ENCODE measurements around the gene CD63. TPM values are rescaled to one million over a fixed set of nuclear protein-coding genes. Genes with fewer than 3 reads are reported as not detected.

Gene CD63
- total and polyA plus RNA-seq, 9 of the 15 experiments (the other 6 are each of a cell fraction or from before 2014, with no cell fraction given) = 313 to 735 (median 433) TPM

DNA sequence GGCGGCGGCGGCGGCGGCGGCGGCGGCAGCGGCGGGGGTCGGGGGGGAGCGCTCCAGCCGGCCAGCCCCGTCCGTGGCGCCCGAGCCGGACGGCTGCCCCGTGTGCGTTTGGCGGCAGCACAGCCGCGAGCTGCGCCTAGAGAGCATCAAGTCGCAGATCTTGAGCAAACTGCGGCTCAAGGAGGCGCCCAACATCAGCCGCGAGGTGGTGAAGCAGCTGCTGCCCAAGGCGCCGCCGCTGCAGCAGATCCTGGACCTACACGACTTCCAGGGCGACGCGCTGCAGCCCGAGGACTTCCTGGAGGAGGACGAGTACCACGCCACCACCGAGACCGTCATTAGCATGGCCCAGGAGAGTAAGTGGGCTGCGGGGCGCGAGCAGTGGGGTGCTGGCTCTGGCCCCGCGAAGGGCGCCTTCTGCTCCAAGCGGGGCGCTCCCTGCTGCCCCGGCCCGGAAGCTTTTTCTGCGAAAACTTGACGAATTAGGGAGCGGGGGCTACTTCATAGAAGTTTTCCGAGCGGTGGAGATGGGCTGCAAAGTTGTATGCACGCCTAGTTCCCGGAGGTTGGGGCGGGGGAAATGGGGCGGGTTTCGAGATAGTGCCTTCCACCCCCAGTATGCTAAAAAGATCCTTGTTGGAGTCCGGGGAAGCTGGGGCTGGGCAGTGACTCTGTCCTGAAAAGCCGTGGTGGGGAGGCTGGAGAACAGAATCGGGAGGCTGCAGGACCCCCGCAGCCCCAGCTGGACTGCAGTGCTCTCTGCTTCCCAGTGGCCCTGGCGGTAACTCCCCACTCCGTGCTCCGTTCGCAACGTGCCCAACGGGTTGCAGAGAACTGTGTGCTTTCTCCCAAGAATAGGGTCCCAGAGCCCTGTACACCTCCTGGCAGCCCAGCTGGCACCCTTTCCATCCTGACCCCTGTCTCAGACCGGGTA lies 14.9 kb upstream of the CD63 start (continued):
- TF ChIP-seq ZBTB43 (CRISPR knock-in tag; IDR thresholded peaks at IDR 0.05) (0 out of 2 replicates have a peak, but pooled peaks have one; percentile 65), ESRRA (IDR thresholded peaks at IDR 0.05; ENCODE audit: borderline replicate concordance, low read depth) (0 out of 2 replicates have a peak, but pooled peaks have one; percentile 24), ZNF263 (CRISPR knock-in tag; IDR thresholded peaks at IDR 0.05; ENCODE audit: borderline replicate concordance) (peak; percentile 29; the same call in 1 of the 2 replicates), RUNX1 (IDR thresholded peaks at IDR 0.05; ENCODE audit: low read depth) (no peak), E2F6 (IDR thresholded peaks at IDR 0.05; ENCODE audit: borderline replicate concordance in 1 of 2, extremely low read depth in 1 of 2, insufficient read depth in 1 of 2, insufficient read length in 1 of 2, low read depth in 1 of 2, low read length in 1 of 2, poor library complexity in 1 of 2, severe bottlenecking in 1 of 2) (peak; percentile 19 to 46), SAP30 (IDR thresholded peaks at IDR 0.05; ENCODE audit: borderline replicate concordance, insufficient read depth, low read depth, low read length, poor library complexity, severe bottlenecking) (no peak), HDAC2 (IDR thresholded peaks at IDR 0.05) (peak; percentile 72), PHF8 (IDR thresholded peaks at IDR 0.05; ENCODE audit: borderline replicate concordance, low read length) (peak; percentile 32; the same call in 1 of the 2 replicates), FOXP1 (CRISPR knock-in tag; IDR thresholded peaks at IDR 0.05) (0 out of 2 replicates have a peak, but pooled peaks have one; percentile 45), CHD1 (IDR thresholded peaks at IDR 0.05; ENCODE audit: low read length) (peak; percentile 71), CREM (IDR thresholded peaks at IDR 0.05; ENCODE audit: low read depth) (peak; percentile 52; the same call in 1 of the 2 replicates), PTRF (tag; IDR thresholded peaks at IDR 0.05) (no peak), NFIC (IDR thresholded peaks at IDR 0.05) (no peak), RCOR1 (IDR thresholded peaks at IDR 0.05; ENCODE audit: borderline replicate concordance in 1 of 2, low read depth in 2 of 2, low read length in 2 of 2) (peak in 1 of 2 experiments; percentile 52; a peak in 1 of 4 replicates), TRIM25 (IDR thresholded peaks at IDR 0.05; ENCODE audit: borderline replicate concordance) (no peak), HDAC1 (IDR thresholded peaks at IDR 0.05) (peak in 1 of 2 experiments; percentile 61; a peak in 1 of 4 replicates)
- TF ChIP-seq, protein P1, sequence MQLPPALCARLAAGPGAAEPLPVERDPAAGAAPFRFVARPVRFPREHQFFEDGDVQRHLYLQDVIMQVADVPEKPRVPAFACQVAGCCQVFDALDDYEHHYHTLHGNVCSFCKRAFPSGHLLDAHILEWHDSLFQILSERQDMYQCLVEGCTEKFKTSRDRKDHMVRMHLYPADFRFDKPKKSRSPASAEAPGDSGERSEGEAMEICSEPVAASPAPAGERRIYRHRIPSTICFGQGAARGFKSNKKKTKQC (CRISPR knock-in tag; IDR thresholded peaks at IDR 0.05) = 0 out of 2 replicates have a peak, but pooled peaks have one; percentile 17
- TF ChIP-seq, protein P2, sequence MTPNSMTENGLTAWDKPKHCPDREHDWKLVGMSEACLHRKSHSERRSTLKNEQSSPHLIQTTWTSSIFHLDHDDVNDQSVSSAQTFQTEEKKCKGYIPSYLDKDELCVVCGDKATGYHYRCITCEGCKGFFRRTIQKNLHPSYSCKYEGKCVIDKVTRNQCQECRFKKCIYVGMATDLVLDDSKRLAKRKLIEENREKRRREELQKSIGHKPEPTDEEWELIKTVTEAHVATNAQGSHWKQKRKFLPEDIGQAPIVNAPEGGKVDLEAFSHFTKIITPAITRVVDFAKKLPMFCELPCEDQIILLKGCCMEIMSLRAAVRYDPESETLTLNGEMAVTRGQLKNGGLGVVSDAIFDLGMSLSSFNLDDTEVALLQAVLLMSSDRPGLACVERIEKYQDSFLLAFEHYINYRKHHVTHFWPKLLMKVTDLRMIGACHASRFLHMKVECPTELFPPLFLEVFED (CRISPR knock-in tag; conservative IDR thresholded peaks at IDR 0.05) = no peak

Data from K562 (cell line).